HG03060 (cell line): ENCODE measurements around the gene BCKDHB.
A peak's percentile ranks its signal among the peaks of the same experiment; 100 is the strongest.
"Not testable (repeated sequence)": the region's sequence is repeated elsewhere in the genome, so short reads cannot be mapped to it uniquely, and the experiment has no call there.

Experiments used
- ATAC-seq: cut with Tn5 transposase; IDR thresholded peaks from one replicate; pipeline ENCODE4 v1.9.1; 2021; ENCODE audit warnings: low read depth, moderate number of reproducible peaks; ENCODE audit not compliant: unreplicated experiment

BCKDHB gene

DNA sequence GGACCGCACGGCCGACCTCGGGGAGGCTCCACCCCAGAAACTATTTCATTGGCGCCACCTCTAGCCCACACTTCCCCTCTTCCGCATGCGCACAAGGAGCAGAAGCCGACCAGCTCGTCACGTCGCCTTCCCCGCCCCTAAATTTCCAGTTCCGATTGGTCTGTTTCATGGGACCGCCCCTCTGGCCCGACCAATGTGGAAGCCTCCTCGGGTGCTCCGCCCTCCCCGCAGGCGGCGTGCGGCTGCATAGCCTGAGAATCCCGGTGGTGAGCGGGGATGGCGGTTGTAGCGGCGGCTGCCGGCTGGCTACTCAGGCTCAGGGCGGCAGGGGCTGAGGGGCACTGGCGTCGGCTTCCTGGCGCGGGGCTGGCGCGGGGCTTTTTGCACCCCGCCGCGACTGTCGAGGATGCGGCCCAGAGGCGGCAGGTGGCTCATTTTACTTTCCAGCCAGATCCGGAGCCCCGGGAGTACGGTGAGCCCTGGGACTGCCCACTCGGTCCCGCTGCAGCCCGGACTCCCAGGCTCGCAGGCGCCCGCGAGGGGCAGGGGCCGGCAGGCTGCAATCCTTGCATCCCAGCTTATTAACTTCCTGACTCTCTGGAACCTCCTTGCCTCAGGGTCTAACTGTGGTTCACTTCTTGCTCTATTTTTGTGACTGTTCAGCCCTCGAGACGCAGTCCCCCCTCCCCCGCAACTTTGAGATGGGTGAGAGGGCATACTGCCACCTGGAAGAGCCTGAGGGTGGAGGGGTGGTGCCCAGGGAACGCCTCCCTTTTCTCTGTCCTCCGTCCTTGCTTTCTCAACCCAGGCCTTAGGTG is at the start of gene BCKDHB:
Gene BCKDHB, plus strand, starts transcription at position 254 of the 818 bp plus-strand sequence. Its CDS starts 23 bp downstream, at position 277.
- peak; percentile 95 for ATAC-seq

DNA sequence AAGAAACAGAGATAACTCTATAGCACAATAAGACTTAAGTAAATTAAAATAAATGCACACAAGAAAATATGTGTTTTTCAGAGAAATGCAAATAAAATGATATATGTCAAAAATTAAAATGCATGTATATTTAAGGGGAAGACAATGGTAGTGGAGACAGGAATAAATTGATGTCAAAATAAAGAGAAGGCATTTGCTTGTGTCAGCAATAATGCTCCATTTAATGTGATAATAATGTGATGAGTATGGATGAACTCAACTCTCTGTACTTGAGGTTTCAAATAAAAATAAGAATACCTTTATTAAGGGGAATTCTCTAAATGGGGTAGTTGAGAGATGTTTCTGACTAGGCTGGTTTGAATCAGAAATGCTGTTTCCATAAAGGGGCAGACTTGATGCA is 45.7 kb upstream of the BCKDHB start:
- no peak for ATAC-seq

DNA sequence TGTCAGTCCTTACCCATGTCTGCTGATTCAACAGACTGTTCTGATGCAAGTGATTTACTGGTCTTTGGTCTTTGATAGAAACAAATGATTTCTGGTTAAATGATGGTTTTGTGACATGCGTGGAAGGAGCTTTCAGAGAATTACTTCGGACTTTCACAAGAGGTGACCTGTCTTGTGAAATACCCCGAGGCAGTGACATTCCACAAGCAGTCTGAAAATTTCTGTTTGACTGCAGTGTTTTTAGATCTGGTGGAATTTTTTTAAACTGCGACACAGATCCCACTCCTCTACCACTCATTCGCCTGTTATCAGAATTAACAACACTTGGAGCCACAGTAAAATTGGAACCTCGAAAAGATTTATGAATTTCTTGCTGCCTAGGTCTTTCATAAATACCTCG is 38.3 kb upstream of the BCKDHB start:
- ATAC-seq, result not testable (repeated sequence)

DNA sequence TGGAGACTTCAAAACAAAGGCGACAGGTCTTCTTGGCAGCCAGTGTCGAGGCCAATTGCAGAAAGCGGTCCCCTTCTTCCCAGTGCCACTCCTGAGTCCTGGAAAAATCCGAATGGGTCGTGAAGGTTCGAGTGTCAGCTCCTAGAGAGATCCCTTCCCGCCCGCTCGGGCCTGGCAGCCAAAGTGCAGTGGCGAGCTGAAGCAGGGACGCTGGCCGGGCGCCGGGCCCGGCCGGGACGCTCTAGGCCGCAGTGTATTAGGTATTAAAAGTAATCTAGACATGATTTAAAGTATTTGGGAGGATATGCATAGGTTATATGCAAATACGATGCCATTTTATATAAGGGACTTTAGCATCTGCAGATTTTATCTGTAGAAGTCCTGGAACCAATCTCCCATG is 36.0 kb upstream of the BCKDHB start:
- not testable (repeated sequence) for ATAC-seq

DNA sequence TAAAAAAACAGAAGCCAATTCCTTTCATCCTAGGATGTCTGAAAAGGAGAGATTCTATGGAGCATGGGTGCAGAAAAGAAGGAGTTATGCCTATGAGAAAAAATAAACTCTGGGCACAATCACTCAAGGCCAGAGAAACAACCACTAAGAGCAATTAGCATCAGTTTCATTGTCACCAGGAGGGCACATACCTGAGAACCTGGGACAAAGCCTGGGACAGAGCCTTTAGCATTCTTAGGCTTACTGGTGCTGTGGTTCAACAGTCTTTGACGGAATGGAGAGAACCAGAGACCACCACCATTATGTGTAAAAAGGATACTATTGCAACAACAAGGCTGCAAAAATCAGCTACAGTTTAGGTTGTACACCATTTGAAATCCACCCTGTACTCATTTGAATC is 29.4 kb upstream of the BCKDHB start:
- ATAC-seq, result no peak

DNA sequence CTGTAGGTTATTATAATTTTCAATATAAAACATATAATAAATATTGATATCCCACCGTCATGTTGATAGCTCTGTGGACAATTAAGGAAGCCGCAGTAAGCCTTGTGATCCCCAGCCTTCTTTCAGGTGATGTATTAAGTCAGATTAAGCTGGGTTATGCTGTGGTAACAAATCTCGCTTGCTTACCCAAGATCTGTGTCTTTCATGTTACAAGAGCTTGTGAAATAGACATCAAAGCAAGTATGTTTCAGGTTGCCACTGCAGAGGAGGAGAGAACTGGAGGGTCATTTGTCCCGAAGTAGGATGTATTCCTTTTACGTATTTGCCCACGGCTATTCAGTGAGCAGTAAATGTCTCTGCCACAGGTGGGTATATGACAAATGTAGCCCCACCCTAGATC is 17.8 kb upstream of the BCKDHB start:
- no peak for ATAC-seq

DNA sequence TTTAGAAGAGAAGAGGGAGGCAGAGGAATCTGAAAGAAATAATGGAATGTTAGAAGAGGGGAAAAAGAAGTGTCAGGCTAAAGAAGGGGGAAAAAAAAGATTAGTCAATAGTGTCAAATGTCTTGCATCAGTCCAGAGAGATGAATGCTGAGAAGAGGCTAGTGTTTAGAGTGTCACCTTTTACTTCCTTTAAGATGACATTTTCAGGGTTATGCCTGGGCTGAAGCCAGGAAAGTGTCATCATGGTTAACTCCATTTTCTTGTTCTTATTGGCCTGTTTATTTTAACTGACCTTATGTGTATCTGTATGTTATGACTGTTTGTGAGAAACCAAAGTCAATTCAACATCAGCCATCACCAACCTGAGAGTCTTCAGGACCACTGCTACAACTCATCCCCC is 15.0 kb upstream of the BCKDHB start:
- no peak for ATAC-seq

DNA sequence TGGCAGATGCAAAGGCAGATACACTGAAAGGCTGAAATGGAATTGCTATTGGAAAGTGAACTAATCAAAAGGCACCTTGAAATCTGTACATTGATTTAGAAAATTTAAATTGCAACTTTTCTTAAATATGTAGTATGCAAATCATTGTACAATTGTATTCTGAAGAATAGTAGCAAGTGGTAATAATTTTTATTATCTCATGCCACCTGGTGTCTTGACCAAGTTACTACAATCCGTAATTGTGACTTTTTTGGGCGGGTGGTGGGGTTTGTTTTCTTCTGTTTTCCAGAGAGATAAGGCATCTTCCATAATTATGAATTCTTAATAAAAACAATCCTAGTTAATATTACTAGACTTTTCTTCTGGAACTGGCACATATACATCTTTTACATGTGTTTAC is 12.5 kb upstream of the BCKDHB start:
- ATAC-seq, result no peak

DNA sequence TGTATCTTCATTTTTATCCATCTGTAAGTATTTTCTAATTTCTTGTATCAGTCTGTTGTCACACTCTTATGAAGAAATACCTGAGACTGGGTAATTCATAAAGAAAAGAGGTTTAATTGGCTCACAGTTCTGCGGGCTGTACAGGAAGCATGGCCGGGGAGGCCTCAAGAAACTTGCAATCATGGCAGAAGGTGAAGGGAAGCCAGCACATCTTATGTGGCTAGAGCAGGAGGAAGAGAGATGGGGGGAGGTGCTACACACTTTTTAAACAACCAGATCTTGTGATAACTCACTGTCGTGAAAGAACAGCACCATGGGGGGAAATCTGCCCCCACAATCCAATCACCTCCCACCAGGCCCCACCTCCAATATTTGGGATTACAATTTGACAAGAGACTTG is 10.9 kb upstream of the BCKDHB start:
- no peak for ATAC-seq

DNA sequence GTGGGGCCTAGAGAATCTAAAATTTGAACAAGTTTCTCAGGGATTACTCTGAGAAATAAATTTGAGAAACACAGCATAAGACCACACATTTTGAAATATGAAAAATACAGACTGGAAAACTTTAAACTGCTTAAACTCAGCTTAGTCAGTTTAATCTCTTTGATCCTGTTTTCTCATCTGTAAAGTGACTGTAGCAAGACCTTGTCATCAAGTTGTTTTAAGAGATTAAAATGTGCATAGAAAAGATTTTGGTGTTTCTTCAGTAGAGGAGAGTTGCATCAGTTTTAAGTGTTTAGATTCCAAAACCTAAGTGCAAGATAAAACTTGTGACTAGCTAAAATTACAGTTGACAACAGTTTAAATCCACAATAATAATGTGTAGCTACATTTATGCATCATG is 8.1 kb upstream of the BCKDHB start:
- no peak for ATAC-seq

DNA sequence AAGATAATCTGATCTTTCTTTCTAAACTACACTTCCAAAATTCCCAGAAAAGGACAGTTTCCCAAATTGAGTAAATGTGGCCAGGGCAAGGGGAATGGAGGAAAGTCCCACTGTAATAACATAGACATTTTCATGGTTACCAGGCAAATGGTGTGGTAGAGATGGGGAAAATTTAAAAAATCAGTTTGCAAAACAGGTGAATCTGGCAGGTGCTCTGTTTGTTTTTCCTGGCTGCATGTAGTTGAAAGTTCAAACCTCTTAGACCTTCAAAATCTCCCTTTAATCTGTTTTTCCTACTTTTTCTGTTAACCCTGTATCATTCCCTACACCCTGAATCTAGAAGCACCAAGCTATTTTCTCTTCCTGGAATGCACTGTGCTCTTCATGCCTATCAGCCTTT is 2.0 kb upstream of the BCKDHB start:
- ATAC-seq, result no peak

DNA sequence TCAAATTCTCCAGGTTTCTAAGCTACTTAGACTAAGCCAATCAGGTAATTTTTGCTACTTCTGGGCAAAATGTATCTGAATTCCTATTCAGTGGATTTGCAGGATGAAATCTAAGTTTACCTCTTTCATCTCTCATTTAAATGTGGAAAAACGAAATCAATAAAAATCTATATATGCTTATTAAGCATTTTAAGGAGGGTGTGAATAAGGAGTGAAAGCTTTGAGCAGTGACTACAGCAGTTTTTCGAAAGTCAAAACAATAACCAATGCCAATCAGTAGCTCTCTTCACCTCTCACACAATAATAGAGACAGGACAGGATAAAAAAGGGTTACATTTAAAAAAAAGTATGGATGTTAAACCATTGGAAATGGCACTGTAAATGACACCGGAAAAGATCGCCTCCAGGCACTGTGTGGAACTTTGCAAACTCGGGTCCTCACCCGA is 476 bp upstream of the BCKDHB start:
- peak; percentile 14 for ATAC-seq

DNA sequence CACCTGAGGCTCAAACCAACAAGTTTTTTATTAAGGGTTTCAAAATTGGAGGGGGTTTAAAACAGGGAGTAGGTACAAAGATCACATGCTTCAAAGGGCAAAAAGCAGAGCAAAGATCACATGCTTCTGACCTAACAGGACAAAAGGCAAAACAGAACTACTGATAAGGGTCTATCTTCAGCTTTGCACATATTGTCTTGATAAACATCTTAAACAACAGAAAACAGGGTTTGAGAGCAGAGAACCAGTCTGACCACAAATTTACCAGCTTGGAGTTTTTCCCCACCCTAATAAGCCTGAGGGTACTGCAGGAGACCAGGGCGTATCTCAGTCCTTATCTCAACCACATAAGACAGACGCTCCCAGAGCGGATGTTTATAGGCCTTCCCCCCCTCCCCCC is 16.1 kb downstream of the BCKDHB start:
- not testable (repeated sequence) for ATAC-seq

DNA sequence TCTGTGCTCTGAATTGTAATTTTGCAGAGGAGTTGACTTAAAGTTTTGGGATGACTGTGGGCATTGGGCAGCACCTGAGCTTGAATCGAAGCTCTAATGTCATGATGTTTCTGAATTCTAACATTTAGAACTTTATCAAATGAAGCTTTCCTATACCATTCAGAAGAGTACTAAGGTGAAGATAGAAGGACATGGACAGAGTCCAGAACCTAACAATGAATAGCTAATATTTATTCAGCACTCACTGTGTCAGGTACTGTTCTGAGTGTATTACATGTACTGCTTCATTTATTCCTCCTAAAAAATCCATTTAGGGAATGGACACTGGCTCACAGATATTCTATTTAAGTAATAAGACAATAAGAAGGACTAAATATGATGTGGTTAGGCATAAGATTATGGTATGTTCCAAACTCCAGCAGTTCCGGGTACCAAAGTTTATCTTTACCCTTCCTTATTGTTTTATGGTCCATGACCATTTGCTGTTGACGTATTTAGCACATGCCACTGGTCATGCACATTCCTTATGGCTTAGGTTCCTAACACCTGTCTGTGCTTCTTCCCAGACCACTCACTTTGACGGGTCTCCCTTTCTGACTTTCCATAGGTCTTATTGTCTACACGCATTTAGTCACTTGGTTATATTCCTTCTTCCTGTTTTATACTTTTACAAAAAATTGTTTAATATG is 20.3 kb downstream of the BCKDHB start:
- ATAC-seq, result no peak

DNA sequence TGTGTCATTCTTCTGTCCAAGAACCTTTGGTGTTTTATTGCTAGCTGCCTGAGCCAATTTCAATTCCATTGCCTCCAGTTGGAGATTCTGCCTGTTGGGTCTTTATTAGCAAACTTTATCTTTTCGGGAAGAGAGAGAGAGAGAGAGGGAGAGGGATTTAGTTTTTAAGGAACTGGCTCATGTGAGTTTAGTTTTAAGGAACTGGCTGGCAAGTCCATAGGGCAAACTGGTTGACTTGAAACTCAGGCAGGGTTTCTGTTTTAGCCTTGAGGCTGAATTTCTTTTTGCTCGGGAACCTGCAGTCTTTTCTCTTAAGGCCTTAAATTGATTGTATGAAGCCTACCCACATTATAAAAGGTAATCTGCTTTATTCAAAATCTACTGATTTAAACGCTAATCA is 23.0 kb downstream of the BCKDHB start:
- no peak for ATAC-seq

DNA sequence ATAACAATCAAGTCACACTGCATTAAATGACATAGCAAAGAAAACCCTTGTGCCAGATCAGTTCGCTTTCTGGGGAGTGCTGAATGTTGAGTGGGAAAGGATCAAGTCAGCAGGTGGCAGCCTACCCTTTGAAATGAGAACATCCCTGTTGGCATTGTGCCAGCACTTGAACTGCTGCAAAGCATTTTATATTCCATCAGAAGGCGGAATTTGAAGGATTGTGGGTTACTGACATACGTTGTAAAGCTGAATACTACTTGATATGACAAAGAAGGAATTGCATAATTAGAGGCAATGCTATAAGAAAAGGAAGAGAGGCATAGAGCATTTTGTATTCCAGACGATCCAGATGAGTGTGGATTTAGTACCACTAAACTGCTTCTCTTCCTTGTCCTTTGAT is 26.5 kb downstream of the BCKDHB start:
- ATAC-seq, result no peak

DNA sequence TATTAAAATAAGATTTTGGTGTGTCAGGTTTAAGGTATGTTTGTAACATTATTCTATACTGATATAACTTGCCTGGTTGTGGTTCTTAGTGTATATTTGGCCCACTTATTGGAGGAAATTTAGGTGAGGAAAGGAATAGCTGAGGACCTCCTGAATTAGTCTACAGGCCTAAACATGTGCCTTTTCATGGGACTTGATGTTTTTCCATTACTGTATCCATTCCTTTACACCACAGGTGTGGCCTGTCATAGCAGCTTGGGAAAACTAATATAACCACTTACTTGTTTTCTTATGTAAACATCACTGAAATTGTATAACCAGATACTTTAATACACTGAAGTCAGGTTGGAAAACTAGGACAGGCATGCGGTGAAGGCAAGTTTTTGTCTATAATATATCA is 27.6 kb downstream of the BCKDHB start:
- ATAC-seq, result no peak

DNA sequence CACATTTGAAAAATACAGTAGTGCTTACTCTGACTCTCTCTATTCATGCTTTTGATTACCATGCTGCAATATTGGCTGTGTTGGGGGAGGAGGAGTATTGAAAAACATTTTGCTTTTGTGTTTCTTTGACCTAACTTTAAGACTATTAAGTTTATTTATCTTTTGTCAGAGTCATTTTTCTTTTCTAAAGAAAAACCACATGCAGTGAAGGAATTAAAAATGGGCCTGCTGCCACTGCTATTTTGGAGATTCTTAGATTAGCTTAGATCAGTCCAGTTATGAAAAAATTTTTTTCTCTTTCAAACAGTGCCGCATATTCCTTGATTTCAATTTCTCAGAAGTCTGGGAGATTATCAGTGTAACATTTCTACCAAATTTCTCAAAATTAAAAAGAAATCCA is 36.1 kb downstream of the BCKDHB start:
- no peak for ATAC-seq

DNA sequence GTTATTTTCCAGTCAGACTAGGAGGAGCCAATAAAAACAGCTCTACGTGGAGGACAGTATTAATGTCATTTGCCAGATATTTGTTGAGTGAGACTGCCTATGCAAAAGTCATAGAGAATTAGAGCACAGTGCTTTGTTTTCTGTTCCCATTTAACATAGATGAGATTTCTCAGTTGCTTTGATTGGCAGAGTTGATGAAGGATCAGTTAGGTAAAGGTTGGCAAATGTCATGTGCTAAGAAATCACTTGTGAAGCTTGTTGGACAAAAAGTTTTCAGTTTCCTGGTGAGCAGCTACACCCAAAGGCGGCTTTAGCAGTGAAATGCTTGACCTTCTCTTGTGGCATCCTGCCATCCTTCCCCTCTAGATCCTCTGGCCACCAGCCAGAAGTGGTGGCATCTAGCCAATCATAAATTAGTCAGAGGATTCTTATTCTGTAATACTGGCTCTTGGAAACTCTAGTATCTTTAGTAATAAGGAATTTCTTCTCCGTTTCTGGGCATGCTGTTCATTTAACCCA is 37.0 kb downstream of the BCKDHB start:
- no peak for ATAC-seq

DNA sequence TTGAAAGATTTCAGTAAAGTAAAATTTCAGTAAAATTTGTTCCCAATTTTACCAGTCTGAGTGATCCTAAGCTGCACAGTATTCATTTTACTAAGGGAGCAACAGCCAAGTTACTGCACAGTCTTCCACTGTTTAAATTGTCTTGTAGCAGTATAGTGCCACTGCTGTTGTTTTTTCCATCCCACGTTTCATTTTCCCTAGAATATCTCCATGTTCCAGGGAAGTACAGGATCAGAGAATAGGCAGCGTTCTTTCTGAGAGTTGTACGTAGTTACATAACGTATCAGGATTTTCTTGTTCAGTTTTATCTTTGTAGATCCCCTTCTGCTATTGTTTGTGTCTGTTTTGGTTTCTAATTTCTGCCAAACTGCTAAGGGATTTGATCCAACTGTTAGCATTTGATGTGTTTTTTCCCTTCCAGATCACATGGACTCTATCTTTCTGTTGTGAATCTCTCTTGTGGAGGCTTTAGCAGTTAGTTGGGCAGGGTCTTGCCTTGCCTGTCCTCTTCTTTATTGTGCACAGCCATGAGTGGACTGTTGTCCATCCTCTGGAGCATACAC is 38.4 kb downstream of the BCKDHB start:
- ATAC-seq, result no peak

DNA sequence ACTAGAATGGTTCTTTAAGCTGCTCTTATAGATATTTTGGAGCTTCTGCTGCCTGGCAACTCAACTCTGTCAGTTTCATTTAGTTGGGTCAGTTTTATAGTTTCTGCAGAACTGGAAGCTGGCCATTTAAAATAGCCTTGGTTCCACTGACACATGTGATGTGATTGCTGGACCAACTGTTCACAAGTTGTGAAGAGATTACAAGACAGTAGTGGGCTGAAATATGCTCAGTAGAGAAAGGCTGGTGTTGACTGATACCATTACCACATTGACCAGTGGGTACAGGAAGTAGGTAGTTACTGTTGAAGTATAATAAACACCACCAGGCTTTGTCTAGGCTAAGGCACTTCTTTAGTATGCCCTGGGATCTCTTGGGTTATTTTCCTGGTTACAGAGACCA is 39.0 kb downstream of the BCKDHB start:
- no peak for ATAC-seq
